ENCODE results near the gene KCTD8.

Gene KCTD8

DNA sequence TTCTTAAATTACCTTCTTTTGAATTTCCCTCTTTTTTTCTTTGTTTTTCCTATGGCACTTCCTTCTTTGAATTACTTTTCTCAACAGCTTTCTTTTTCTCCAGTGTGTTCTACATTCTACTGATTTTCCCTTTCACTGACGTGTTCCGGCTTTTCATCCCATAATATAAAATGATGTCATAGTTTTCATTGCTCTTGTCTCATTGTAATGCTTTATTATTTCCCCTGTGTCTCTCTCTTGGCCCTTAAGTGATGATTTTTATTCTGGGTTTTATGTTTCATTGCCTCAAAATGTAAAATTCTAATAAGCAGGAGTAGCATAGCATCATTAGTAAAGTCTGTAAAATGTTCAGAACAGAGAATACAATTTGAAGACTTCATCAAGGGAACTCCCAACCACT lies 299.3 kb downstream of the KCTD8 start:
- H3K4me3 ChIP-seq (ENCODE audit: low read depth, low read length), result no peak overlapping the region
- TF ChIP-seq, protein P1, sequence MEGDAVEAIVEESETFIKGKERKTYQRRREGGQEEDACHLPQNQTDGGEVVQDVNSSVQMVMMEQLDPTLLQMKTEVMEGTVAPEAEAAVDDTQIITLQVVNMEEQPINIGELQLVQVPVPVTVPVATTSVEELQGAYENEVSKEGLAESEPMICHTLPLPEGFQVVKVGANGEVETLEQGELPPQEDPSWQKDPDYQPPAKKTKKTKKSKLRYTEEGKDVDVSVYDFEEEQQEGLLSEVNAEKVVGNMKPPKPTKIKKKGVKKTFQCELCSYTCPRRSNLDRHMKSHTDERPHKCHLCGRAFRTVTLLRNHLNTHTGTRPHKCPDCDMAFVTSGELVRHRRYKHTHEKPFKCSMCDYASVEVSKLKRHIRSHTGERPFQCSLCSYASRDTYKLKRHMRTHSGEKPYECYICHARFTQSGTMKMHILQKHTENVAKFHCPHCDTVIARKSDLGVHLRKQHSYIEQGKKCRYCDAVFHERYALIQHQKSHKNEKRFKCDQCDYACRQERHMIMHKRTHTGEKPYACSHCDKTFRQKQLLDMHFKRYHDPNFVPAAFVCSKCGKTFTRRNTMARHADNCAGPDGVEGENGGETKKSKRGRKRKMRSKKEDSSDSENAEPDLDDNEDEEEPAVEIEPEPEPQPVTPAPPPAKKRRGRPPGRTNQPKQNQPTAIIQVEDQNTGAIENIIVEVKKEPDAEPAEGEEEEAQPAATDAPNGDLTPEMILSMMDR (IDR thresholded peaks at IDR 0.05; ENCODE audit: low read depth, low read length), result no peak

DNA sequence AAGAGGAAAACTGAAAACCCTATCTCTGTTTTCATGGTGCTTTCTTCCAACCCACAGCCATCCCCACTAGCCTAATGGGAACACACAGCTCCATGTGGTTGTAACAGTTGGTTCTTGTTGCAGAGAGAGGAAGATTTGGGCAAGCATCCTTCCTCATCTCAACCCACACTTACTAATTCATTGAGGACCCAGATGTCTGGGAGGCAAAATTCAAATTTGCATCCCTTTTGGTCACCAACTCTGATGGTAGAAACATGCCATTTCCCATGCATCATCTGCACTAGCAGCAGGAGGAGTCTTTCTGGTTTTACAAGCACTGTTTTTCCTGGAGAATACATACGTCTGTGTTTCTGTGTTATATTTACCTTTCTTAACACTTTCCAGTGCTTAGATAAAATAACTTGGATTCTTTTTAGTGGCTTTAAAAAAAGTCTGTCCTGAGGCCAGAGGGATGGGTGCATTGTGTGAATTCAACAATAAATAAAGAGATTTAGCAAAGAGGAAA lies 301.0 kb downstream of the KCTD8 start:
- TF ChIP-seq, protein P1 (IDR thresholded peaks at IDR 0.05; ENCODE audit: low read depth, low read length), result no peak
- no peak overlapping the region for H3K4me3 ChIP-seq (ENCODE audit: low read depth, low read length)

DNA sequence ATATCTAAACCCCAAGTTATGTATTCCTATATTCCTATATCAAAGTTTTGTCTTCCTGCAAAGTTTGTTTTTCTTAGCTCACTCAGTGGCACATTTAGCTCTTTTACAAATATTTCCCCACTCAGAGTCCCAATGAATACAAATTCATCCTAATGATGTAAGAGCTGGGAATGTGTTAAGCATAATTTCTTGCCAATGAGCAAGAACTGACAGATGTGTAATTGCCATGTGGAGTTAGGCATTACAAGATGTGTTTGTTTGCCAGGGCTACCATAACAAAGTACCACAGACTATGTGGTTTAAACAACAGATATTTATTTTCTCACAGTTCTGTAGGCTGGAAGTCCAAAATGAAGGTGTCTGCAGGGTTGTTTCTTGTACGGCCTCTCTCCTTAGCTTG lies 302.1 kb downstream of the KCTD8 start:
- TF ChIP-seq, protein P1 (IDR thresholded peaks at IDR 0.05; ENCODE audit: low read depth, low read length), result no peak
- H3K4me3 ChIP-seq (ENCODE audit: low read depth, low read length), result no peak overlapping the region

DNA sequence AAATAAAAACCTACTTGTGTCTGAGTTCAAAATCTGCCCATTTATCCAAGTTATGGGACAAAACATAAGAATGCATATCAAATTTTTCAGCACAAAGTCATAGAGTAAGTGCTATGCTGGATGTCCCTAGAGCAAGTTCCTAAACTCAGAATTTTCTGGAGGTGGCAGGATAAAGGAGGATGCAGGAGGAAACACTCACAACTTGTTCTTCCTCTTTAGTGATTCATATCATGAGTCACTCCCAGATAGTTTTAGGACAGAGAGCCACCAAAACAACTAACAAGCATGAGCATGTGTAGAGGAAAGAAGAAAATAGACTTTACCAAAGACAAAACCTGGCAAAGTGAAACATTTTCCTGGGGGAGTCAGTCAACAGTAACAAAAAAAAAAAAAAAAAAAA lies 302.7 kb downstream of the KCTD8 start:
- TF ChIP-seq, protein P1 (IDR thresholded peaks at IDR 0.05; ENCODE audit: low read depth, low read length), result no peak
- no peak overlapping the region for H3K4me3 ChIP-seq (ENCODE audit: low read depth, low read length)

DNA sequence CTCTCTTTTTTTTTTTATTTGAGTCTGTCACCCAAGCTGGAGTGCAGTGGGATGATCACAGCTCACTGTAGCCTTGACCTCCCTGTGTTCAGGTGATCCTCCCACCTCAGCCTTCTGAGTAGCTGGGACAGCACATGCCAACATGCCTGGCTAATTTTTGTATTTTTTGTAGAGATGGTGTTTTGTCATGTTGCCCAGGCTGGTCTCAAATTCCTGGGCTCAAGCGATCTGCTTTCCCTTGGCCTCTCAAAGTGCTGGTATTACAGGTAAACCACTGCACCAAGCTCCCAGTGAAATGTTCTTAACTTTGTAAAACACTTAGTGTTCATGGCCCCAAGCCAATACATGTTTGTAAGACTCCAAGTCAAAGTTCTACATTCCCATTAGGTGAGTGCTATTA lies 316.1 kb downstream of the KCTD8 start:
- TF ChIP-seq, protein P1 (IDR thresholded peaks at IDR 0.05; ENCODE audit: low read depth, low read length), result no peak
- no peak overlapping the region for H3K4me3 ChIP-seq (ENCODE audit: low read depth, low read length)

All from WI38 (cell line).